OCI-LY7 (cell line): ENCODE results near the gene SSBP2. TPM values are rescaled to one million over a fixed set of nuclear protein-coding genes. Genes with fewer than 3 reads are reported as not detected.

Experiments used
- BruUV-seq: library from RNA; stranded (reverse); fragments of 400-500 nt; replicated peaks from 2 replicates; lab custom pipeline; 2021; lab: Mats Ljungman, UMichigan
- CTCF ChIA-PET: fragments of 300-600 bp; sonication (Branson Sonifier 250); formaldehyde crosslinking; loops from one replicate; lab custom pipeline; 2022; ENCODE audit warnings: antibody characterized with exemption; ENCODE audit not compliant: unreplicated experiment; lab: Charles Lee
- POLR2A ChIA-PET: fragments of 300-600 bp; sonication (Branson Sonifier 250); formaldehyde crosslinking; loops from one replicate; lab custom pipeline; 2022; ENCODE audit warnings: antibody characterized with exemption; lab: Charles Lee
- DNase-seq: peaks from one replicate; pipeline ENCODE4 v3.0.0-alpha.2; 2015; ENCODE audit warnings: low spot score
- H2AFZ ChIP-seq: fragments of 200-600 bp; sonication (generic), shearing (Covaris generic); 2 replicates; pipeline ENCODE4 v1.6.1; 2014; ENCODE audit warnings: mild to moderate bottlenecking, antibody characterized with exemption, low read length, moderate library complexity
- H3K27ac ChIP-seq: fragments of 200-600 bp; sonication (generic); 2 replicates; pipeline ENCODE4 v1.5.1; 2014; ENCODE audit warnings: mixed run types, low read depth, mild to moderate bottlenecking, moderate library complexity, low read length, inconsistent platforms; ENCODE audit not compliant: poor library complexity, severe bottlenecking
- H3K36me3 ChIP-seq: fragments of 200-600 bp; sonication (generic); 2 replicates; pipeline ENCODE4 v1.6.1; 2014; ENCODE audit warnings: mild to moderate bottlenecking, antibody characterized with exemption, low read length, moderate library complexity, mixed read lengths; ENCODE audit not compliant: insufficient read depth
- H3K4me1 ChIP-seq: fragments of 200-600 bp; sonication (generic); 2 replicates; pipeline ENCODE4 v1.5.1; 2014; ENCODE audit warnings: mild to moderate bottlenecking, low read length; ENCODE audit not compliant: insufficient read depth, poor library complexity, severe bottlenecking
- H3K4me2 ChIP-seq: fragments of 200-600 bp; sonication (generic); 2 replicates; pipeline ENCODE4 v1.6.1; 2014; ENCODE audit warnings: mild to moderate bottlenecking, low read length
- H3K4me3 ChIP-seq: fragments of 200-600 bp; sonication (generic); 2 replicates; pipeline ENCODE4 v1.5.1; 2014; ENCODE audit warnings: mild to moderate bottlenecking, low read depth, low read length; ENCODE audit not compliant: poor library complexity, severe bottlenecking
- H3K79me2 ChIP-seq: fragments of 200-600 bp; sonication (generic); 2 replicates; pipeline ENCODE4 v1.6.1; 2016; ENCODE audit warnings: low read depth, mild to moderate bottlenecking, low read length, moderate library complexity, mixed read lengths; ENCODE audit not compliant: insufficient read depth
- H3K9me2 ChIP-seq: fragments of 200-600 bp; sonication (generic); 2 replicates; pipeline ENCODE4 v1.6.1; 2016; ENCODE audit warnings: mild to moderate bottlenecking, low read length, mixed read lengths; ENCODE audit not compliant: insufficient read depth
- H3K9me3 ChIP-seq: fragments of 200-600 bp; sonication (generic); 2 replicates; pipeline ENCODE4 v1.6.1; 2014; ENCODE audit warnings: mild to moderate bottlenecking, mixed run types, low read length, mixed read lengths
- H4K20me1 ChIP-seq: fragments of 200-600 bp; sonication (generic); 2 replicates; pipeline ENCODE4 v1.6.1; 2014; ENCODE audit warnings: mild to moderate bottlenecking, antibody characterized with exemption, low read length, moderate library complexity, mixed read lengths; ENCODE audit not compliant: insufficient read depth
- CTCF ChIP-seq: fragments of 200-600 bp; sonication (generic); conservative IDR thresholded peaks from 2 replicates; pipeline ENCODE4 v1.5.1; 2014; ENCODE audit warnings: mild to moderate bottlenecking, antibody characterized with exemption, low read length, moderate library complexity, mixed read lengths
- EZH2phosphoT487 ChIP-seq: fragments of 200-600 bp; sonication (generic); IDR thresholded peaks from 2 replicates; pipeline ENCODE4 v1.6.1; 2018; ENCODE audit warnings: low read depth, borderline replicate concordance, mild to moderate bottlenecking, mixed run types, antibody characterized with exemption, low read length, moderate library complexity, mixed read lengths
- intact Hi-C: fragments of 100-400 bp; cut with micrococcal nuclease; formaldehyde crosslinking; loops from one replicate; pipeline ENCODE4 v1.10.0; 2022; ENCODE audit not compliant: unreplicated experiment
- total RNA-seq, 2 experiments: library from RNA; depleted of rRNA in 1 of 2; stranded (reverse); fragments of >200 nt in 1 of 2; shearing (Covaris generic) in 1 of 2; gene quantifications; 2 replicates each; pipeline ENCODE4 v1.2.3, GENCODE V29; 2014 to 2022

Gene SSBP2
- total RNA-seq, 2 experiments from 2014 or later: 140 to 172 TPM

DNA sequence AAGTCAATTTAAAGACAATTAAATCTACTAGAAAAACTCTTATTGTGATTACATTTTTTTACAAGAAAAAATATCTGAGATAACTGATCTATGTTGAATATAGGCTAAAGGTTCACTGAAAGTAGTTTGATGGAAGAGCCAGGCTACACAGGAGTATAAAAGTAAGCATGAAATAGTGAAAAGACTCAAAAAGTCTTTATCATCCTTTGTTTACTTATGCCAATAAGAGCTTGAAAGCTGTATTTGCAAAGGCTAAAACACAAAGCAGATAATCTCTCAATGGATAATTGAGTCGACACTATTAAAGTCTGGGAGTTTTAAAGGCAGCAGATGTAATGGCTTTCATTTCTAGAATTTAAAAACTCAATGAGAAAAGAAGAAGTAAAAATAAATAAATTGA, 42.0 kb downstream of the SSBP2 start:
- H3K79me2 ChIP-seq: peaks cover 99% of the 10 kb centered on the region
- no peak overlapping the region for H3K27ac ChIP-seq
- POLR2A ChIA-PET: interaction anchor here (0.7 to 1.8 kb wide), 9 partner anchors 8 to 41 kb away, joined by 3 to 7 read pairs (median 3); no protein-coding TSS in a partner anchor
- peaks cover 6% of the 10 kb centered on the region for H3K4me1 ChIP-seq
- no peak overlapping the region for H2AFZ ChIP-seq
- H3K4me3 ChIP-seq: no peak overlapping the region
- peaks cover 14% of the 10 kb centered on the region for H4K20me1 ChIP-seq
- H3K9me2 ChIP-seq: no peaks in the 10 kb centered on the region
- no peaks in the 10 kb centered on the region for H3K9me3 ChIP-seq
- DNase-seq: no peak
- BruUV-seq: no TSS peak
- peaks cover 66% of the 10 kb centered on the region for H3K36me3 ChIP-seq
- CTCF ChIA-PET: interaction anchor here (1.1 kb wide), 1 partner anchor 143 kb away, joined by 3 read pairs; no protein-coding TSS in a partner anchor
- no peak for TF ChIP-seq CTCF
- H3K4me2 ChIP-seq: no peak overlapping the region
- intact Hi-C loops: no loop called here

- Histone ChIP-seq H3K9me2 (no peaks in the 10 kb centered on the region), H2AFZ (no peak overlapping the region), H3K9me3 (peaks cover 19% of the 10 kb centered on the region; the same call in 1 of the 2 replicates), H3K4me1 (no peaks in the 10 kb centered on the region), H3K79me2 (peaks cover 100% of the 10 kb centered on the region), H4K20me1 (peaks cover 6% of the 10 kb centered on the region; the same call in 1 of the 2 replicates), H3K4me3 (no peak overlapping the region), H3K4me2 (no peak overlapping the region), H3K36me3 (peaks cover 91% of the 10 kb centered on the region), H3K27ac (no peak overlapping the region)
- BruUV-seq: no TSS peak
- TF ChIP-seq CTCF: no peak
- no peak for DNase-seq
- intact Hi-C loops: no loop called here
- ChIA-PET POLR2A (interaction anchor here (0.8 to 1.5 kb wide), 3 partner anchors 15 to 188 kb away, joined by 3 to 9 read pairs (median 7); no protein-coding TSS in a partner anchor), CTCF (no interaction called here)
These were observed 47.1 kb downstream of the SSBP2 start for GRCh38 chr5:81703840-81704239.

GRCh38 chr5:81700166-81700565, 50.7 kb downstream of the SSBP2 start:
- no peak overlapping the region for H3K4me3 ChIP-seq
- peaks cover 100% of the 10 kb centered on the region for H3K79me2 ChIP-seq
- intact Hi-C loops: no loop called here
- no peak overlapping the region for H3K27ac ChIP-seq
- H3K4me1 ChIP-seq: no peaks in the 10 kb centered on the region
- peaks cover 82% of the 10 kb centered on the region for H3K36me3 ChIP-seq
- H3K9me2 ChIP-seq: no peaks in the 10 kb centered on the region
- peaks cover 19% of the 10 kb centered on the region; the same call in 1 of the 2 replicates for H3K9me3 ChIP-seq
- H4K20me1 ChIP-seq: 0 out of 2 replicates have a peak, but pooled peaks cover 6% of the 10 kb centered on the region
- TF ChIP-seq CTCF (no peak), EZH2phosphoT487 (no peak)
- BruUV-seq: no TSS peak
- no peak for DNase-seq
- no peak overlapping the region for H2AFZ ChIP-seq
- H3K4me2 ChIP-seq: no peak overlapping the region
- CTCF ChIA-PET: no interaction called here
- POLR2A ChIA-PET: interaction anchor here (0.9 to 1.7 kb wide), 3 partner anchors 9 to 20 kb away, joined by 6 to 7 read pairs (median 6); no protein-coding TSS in a partner anchor
